ENCODE results near the gene TMEM267.

GRCh38 chr5:43400082-43400481 lies 83.6 kb downstream of the TMEM267 start:
- TF ChIP-seq, protein P1, sequence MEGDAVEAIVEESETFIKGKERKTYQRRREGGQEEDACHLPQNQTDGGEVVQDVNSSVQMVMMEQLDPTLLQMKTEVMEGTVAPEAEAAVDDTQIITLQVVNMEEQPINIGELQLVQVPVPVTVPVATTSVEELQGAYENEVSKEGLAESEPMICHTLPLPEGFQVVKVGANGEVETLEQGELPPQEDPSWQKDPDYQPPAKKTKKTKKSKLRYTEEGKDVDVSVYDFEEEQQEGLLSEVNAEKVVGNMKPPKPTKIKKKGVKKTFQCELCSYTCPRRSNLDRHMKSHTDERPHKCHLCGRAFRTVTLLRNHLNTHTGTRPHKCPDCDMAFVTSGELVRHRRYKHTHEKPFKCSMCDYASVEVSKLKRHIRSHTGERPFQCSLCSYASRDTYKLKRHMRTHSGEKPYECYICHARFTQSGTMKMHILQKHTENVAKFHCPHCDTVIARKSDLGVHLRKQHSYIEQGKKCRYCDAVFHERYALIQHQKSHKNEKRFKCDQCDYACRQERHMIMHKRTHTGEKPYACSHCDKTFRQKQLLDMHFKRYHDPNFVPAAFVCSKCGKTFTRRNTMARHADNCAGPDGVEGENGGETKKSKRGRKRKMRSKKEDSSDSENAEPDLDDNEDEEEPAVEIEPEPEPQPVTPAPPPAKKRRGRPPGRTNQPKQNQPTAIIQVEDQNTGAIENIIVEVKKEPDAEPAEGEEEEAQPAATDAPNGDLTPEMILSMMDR (IDR thresholded peaks at IDR 0.05), result no peak
- TF ChIP-seq EZH2 (IDR thresholded peaks at IDR 0.05; ENCODE audit: borderline replicate concordance, insufficient read depth, low read depth, low read length, poor library complexity, severe bottlenecking), result no peak

Measured in B cell (primary cell).